ENCODE data around the gene NPHS1. TPM values are rescaled to one million over a fixed set of nuclear protein-coding genes. Genes with fewer than 3 reads are reported as not detected.

Gene NPHS1
- total and polyA plus RNA-seq, 2 of the 8 experiments (the other 6 are each of a cell fraction or from before 2014, with no cell fraction given) = 1.3 to 1.4 TPM

GRCh38 chr19:35862528-35862927 lies 10.2 kb upstream of the NPHS1 start (continued):
- TF ChIP-seq, protein P1, sequence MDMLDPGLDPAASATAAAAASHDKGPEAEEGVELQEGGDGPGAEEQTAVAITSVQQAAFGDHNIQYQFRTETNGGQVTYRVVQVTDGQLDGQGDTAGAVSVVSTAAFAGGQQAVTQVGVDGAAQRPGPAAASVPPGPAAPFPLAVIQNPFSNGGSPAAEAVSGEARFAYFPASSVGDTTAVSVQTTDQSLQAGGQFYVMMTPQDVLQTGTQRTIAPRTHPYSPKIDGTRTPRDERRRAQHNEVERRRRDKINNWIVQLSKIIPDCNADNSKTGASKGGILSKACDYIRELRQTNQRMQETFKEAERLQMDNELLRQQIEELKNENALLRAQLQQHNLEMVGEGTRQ (IDR thresholded peaks at IDR 0.05; ENCODE audit: low read length) = no peak
- TF ChIP-seq RAD21 (IDR thresholded peaks at IDR 0.05 in 1 of 2, conservative IDR thresholded peaks at IDR 0.05 in 1 of 2; ENCODE audit: low read depth in 2 of 2, low read length in 2 of 2) = no peak
- no peak for TF ChIP-seq POU5F1 (IDR thresholded peaks at IDR 0.05; ENCODE audit: low read depth, low read length)
